ENCODE results near the gene CPTP. TPM values are rescaled to one million over a fixed set of nuclear protein-coding genes. Genes with fewer than 3 reads are reported as not detected.

CPTP gene
- total RNA-seq, 1 donor, result 17.7 TPM

GRCh38 chr1:1292851-1293250 lies 31.8 kb upstream of the CPTP start:
- DNase-seq (ENCODE audit: low read depth), result no peak
- H3K4me3 ChIP-seq (ENCODE audit: low read depth, low read length), result no peak overlapping the region

GRCh38 chr1:1293263-1294249 lies 31.0 kb upstream of the CPTP start:
- no peak for DNase-seq (ENCODE audit: low read depth)
- no peak for TF ChIP-seq CTCF (IDR thresholded peaks at IDR 0.05; ENCODE audit: insufficient read depth, low read length)
- H3K4me3 ChIP-seq (ENCODE audit: low read depth, low read length), result no peak overlapping the region

More at GRCh38 chr1:1292851-1293250, 31.8 kb upstream of the CPTP start:
- no peak for TF ChIP-seq CTCF (IDR thresholded peaks at IDR 0.05; ENCODE audit: insufficient read depth, low read length)

- DNase-seq (ENCODE audit: low read depth), result no peak
- no peak for TF ChIP-seq CTCF (IDR thresholded peaks at IDR 0.05; ENCODE audit: insufficient read depth, low read length)
- no peak overlapping the region for H3K4me3 ChIP-seq (ENCODE audit: low read depth, low read length)
These were observed 30.2 kb upstream of the CPTP start for GRCh38 chr1:1294250-1294890.

GRCh38 chr1:1295154-1295923 lies 29.3 kb upstream of the CPTP start:
- no peak for TF ChIP-seq CTCF (IDR thresholded peaks at IDR 0.05; ENCODE audit: insufficient read depth, low read length)
- H3K4me3 ChIP-seq (ENCODE audit: low read depth, low read length), result no peak overlapping the region
- DNase-seq (ENCODE audit: low read depth), result no peak

- no peak for TF ChIP-seq CTCF (IDR thresholded peaks at IDR 0.05; ENCODE audit: insufficient read depth, low read length)
- DNase-seq (ENCODE audit: low read depth), result no peak
- H3K4me3 ChIP-seq (ENCODE audit: low read depth, low read length), result no peak overlapping the region
These were observed 28.2 kb upstream of the CPTP start for GRCh38 chr1:1296070-1297061.
